Activated gamma-delta T cell (primary cell): ENCODE measurements around the gene TPP1.

Experiments
- DNase-seq: peaks from one replicate; lab custom pipeline; 2025; lab: John Stamatoyannopoulos, UW

The TPP1 gene

DNA sequence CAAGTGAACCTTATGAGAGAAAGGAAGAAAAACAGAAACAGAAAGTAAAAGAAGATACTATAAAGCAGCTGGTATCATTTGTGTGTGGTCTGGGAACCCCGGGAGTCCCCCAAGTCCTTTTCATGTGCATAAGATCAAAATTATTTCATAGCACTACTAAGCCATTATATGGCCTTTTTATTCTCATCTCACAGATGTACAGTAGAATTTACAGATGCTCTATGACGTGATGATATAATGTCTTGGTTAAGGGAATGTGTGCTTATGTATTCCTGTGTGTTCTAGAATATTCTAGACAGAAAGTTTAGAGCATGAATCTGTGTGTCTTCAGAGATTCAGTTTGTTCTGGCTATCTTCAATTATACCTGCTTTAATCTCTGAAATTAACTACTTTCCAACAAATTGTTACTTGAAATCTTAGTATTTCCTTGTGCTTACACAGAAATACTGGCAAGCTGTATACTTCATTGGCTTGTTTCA, 8.6 kb upstream of the TPP1 start:
- no peak for DNase-seq

GRCh38 chr11:6626971-6627761, 7.9 kb upstream of the TPP1 start:
- no peak for DNase-seq

- no peak for DNase-seq
Observed at GRCh38 chr11:6625832-6626420, 6.7 kb upstream of the TPP1 start.

GRCh38 chr11:6625156-6625831, 6.1 kb upstream of the TPP1 start:
- DNase-seq, result no peak

DNA sequence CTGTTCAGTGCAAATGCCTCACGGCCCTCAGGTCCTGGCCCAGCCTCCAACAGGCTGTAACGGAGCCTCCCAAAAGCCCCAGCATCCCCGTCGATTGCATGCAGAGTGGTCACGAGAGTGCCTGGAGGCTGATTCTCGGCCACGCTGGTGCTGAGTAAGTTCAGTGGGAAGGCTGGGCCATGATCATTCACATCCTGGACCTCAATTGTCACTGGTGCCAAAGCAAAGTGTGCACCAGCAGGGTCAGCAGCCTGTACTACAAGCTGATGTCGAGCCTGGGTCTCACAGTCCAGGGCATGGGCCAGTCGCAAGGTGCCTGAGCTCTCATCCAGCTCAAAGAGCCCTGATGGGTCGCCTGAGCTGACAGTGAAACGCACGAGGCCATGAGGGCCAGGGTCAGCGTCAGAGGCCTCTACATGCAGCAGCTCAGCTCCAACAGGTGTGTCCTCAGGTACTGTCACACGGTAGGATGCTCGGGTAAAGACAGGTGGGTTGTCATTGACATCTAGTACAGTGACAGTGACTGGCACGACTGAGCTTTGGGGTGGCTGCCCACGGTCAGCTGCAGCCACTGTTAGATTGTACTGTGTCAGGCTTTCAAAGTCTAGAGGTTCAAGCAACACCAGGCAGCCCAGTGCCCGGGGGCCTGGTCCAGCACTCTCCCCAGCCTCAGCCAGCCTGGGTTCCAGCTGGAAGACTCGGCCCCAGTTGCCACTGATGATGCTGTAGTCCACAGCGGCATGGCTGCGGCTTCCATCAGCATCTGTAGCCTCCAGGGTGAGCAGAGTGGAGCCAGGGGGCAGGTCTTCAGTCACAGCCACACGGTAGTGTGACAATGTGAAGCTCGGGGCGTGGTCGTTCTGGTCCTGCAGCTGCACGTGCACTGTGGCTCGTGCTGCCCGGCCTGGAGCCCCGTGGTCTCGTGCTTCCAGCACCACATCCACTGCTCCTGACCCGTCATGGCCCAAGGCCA, 4.5 kb upstream of the TPP1 start:
- DNase-seq, result no peak

DNA sequence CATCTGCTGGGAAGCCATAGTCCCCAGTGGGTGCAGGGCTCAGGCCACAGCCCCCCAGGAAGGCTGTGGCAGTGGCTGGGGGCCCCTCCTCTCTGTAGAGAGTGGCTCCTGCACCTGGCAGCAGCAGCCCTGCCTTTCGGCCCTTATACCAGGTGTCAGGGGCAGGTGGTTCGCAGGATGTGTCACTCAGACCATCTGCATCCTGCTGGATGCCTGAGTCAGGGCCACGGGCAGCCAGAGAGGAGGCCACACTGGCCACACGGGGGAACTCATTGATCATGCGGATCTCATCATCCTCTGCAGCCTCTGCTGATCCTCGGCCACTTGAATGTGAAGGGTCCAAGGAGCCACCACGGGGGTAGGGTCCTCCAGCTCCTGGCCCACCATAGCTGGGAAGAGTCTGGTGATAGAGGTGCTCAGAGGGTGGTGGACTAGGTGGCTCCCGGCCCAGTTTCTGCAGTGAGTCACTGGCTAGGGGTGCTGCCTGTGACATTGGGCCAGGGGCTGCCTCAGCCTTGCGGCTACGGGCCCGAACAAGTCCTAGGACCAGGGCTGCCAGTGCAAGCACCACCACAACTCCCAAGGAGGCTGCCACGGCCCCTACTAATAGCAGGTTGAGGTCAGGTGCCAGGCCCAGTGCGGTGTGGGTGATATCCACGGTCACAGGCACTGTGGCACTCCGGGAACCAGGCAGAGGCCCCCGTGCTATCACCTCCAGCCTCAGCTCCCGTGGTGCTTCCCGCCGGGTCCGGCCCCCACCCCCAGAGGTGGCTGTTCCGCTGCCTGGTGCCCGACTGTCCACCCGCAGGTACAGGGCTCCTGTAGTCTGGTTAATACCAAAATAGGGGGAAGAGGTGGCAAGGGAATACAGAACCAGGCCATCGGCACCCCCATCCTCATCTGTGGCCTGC, 3.3 kb upstream of the TPP1 start:
- DNase-seq, result no peak

DNA sequence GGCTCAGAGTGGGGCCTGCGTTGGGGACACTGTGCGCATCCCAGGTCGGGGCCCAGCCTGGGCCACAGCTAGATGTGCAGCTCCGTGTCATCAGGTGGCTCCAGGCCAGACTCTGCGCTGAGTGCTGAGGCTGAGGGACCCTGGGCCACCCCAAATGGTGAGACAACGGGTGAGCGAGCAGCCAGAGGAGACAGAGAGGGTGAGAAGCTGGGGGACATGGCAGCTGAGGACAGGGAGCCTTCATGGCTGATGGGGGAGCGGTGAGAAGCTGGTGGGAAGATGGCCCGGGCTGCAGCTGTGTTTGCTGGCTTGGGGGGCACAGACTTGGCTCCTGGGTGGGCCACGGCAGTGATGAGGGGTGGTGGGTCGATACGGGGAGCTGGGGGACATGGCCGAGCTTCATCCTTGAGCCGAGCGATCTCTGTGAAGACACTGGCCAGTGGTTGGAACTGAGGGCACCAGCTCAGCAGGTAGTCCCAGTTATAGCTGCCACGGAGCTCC, 2.5 kb upstream of the TPP1 start:
- no peak for DNase-seq

DNA sequence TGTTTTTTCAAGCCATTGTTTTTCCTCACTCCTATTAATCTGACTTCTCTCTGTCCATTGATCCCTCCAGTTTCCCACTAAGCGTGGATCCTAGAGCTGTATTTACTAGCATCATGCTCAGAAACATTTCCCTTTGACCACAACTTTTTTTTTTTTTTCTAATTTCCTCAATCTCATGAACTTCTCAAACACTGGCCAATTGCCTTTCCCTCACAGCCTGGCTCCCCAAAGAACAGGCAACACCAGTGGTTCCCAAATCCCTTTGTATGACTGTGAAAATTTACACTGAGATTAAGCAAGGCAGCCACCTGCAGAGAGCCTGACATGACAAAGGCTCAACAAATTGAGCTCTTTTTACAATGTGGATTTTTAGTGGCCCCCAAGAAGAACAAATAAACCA, 1.4 kb upstream of the TPP1 start:
- DNase-seq, result no peak

GRCh38 chr11:6618117-6619003, 862 bp downstream of the TPP1 start:
- DNase-seq, result no peak

- DNase-seq, result no peak
Observed at GRCh38 chr11:6617315-6617781, 1.9 kb downstream of the TPP1 start.

DNA sequence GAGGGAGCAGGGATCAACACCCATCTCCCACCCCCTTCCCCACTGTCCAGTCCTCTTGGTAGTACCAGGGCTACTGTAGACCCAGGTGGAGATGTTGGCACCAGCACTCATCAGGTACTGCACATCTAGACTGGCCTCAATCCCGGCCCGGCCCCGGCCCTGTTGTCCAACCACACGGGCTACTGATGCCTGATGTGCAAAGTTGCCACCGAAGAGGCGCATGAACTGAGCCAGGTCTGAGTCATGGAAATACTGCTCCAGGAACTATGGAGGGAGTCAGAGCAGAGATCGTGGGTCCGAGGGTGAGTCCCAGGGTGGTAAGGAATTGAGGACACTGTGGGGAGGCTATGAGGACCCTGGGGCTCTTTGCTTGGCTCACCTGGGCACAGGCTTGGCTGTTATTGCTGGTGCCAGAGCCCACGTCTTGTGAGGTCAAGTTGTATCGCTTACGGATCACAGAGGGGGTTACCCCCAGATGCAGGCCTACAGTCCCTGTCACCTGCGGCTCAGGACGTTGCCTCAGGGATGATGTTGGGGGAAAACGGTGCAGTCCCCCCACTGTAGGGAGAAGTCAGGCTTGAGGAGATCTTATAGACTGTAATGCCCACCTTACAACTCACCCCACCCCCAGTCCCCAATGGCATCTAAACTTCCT, 2.5 kb downstream of the TPP1 start:
- no peak for DNase-seq

DNA sequence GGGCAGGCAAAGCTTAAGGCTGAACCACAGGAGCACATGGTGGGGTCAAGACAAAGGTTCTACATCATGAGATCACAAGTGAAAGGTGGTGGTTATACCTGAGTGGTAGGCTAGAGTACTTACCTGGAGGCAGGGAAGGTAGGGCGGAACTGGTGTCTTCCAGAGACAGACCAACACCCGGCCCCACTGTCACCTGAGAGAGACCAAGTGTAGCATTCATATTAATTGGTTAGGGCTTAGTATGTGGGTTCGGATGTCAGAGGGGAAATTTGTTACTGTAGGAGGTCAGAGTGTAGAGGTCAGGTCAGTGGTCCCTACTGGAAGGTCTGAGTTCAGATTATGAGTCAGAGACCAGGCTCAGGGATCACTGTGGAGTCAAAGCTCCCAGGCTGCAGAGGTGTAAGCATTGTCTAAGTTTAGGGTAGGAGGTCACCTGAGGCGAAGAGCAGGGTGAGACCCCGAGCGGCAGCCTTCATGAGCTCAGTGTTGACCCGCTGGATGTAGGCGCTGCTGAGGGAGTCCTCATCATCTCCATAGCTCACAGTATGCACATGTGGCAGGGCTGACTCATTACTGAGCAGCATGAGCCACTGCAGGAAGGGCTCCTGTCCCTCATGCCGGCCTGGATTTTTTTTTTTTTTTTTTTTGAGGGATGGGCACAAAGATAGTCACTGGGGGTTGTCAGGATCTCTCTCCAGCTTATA, 3.2 kb downstream of the TPP1 start:
- DNase-seq, result no peak

GRCh38 chr11:6615046-6615445, 4.2 kb downstream of the TPP1 start:
- no peak for DNase-seq

DNA sequence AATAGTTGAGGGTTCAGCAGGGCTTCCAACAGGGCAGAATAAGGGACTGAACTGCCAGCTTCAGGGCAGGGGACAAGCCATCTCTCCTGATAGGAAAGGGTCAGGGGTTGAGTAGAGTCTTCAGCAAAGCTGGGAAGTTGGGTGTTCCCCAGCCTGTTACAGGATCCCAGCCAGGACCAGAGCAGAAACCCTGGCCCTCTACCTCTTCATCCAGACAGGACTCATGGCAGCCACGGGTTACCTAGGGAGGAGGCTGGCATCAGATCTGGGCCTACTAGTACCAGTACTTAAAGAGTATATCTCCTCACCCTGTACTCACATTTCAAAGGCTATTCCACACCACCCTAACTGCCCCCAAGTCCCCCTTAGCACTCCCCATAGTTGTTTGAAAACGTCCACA, 4.8 kb downstream of the TPP1 start:
- no peak for DNase-seq

DNA sequence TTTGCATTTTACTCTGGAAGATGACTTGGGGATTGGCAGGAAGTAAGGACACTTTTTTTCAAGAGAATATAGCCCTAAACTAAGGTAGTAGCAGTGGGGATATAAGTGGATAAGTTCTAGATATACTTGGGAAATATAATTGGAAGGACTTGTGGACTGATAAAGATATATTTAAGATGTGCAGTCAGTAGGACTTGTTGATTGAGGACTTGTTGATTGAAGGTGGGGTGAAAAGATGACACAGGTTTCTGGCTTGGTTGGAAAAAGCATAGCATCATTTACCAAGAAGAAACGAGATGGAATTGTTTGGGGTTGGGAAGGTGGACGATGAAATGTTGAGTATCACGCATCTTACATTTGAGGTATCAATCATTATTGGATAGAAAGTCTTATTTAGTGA, 5.7 kb downstream of the TPP1 start:
- DNase-seq, result no peak

DNA sequence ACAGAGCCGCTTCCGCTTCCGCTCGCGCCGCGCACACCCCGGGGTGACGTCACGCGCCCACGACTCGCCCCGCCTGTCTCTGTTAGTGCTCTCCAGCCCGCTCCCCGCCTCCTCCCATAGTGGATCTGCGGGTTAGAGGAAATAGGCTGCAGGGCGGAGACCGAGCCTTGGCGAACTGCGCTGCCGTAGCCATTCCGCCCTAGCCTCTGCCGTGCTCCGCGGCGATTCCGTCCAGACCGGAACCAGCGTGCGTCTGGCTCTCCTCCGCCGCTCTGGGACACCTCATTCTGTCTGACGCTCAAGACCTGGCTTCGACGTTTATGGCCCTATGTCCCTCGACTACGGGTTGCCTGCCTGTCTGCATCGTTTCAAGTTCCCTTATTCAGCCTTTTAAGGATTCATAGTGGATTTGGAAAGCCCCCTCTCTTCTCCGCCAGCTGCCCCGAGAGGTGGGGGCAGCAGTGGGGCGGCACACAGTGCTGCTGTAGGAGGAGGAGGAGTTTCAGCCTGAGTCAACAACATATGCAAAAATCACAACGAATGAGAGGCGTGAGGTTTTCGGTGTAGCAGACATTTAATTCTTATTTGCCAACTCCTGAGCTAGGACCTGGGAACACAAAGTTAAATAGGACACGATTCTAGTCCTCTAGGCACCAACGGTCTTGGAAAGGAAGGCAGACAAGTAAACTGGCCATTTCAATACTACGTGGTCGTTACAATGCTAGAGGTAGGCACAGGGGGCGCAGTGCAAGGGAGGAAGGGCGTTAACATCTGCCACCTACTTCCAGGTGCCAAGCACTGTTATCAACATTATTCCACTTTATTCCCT, 6.8 kb downstream of the TPP1 start, which contains the start of gene TAF10:
Gene TAF10 (minus strand): TSS at position 4 of the 829 bp plus-strand sequence. CDS start 27 bp downstream, outside the sequence.
- peak; percentile 91 for DNase-seq

DNA sequence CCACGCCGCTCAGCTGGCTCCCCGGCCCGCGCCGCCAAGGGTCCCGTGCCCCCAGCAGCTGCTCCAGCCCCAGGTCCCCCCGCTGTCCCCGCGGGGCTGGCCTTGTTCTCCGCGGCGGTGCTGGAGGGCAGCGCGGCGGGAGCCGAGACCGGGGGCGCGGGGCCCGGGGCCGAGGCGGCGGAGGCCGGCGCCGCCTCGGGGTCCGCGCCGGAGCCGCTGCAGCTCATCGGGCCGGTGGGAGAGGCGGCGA, 7.3 kb downstream of the TPP1 start:
- peak; percentile 45 for DNase-seq
